Posterior cingulate gyrus (tissue), 11 donors: ENCODE measurements around the gene IL10RB.
"Not testable (repeated sequence)": the region's sequence is repeated elsewhere in the genome, so short reads cannot be mapped to it uniquely, and the experiment has no call there.

Experiments used
- DNase-seq, 10 donors: peaks; one replicate each; pipeline versions ENCODE4 v3.0.0 to v3.0.0-alpha.2; 2020 to 2021; ENCODE audit warnings: mixed read lengths in 3 of 10
- intact Hi-C: fragments of 100-400 bp; cut with DNase I; formaldehyde crosslinking; loops from one replicate; pipeline ENCODE4 v1.15.1; 2023

IL10RB gene

DNA sequence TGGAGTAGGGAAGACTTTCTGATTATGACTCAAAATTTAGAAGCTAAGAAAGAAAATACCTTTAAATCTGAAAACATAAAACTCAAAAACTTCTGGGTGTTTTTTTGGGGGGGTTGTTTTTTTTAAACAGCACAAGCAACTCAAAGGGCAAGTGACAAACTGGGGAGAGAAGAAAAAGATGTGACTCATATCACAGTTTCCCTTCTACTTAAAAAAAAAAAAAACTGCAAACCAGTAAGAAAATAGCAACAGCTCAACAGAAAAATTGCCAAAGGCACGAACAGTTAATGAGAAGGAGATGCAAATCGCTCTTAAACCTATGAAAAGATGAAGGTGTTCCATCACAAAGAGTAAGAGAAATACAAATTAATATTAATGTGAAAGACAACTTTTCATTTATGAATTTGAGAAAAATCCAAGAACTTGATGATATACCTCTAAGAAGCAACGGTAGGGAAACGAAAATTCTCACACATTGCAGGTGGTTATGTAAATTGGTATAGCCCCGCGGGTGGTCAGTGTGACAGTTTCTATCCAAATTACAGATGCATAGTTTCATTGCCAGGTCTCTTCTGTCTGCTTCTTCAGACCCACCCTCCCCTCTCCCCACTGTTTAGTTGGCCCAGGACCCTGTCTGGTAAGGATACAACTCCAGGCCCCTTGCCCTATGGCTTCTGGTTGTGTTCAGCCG, 27.5 kb upstream of the IL10RB start:
- intact Hi-C loops, result loop anchor here (10.0 kb wide), 1 partner anchor 86 kb away; the partner anchor contains the start of gene IFNAR1
- DNase-seq, result no peak

DNA sequence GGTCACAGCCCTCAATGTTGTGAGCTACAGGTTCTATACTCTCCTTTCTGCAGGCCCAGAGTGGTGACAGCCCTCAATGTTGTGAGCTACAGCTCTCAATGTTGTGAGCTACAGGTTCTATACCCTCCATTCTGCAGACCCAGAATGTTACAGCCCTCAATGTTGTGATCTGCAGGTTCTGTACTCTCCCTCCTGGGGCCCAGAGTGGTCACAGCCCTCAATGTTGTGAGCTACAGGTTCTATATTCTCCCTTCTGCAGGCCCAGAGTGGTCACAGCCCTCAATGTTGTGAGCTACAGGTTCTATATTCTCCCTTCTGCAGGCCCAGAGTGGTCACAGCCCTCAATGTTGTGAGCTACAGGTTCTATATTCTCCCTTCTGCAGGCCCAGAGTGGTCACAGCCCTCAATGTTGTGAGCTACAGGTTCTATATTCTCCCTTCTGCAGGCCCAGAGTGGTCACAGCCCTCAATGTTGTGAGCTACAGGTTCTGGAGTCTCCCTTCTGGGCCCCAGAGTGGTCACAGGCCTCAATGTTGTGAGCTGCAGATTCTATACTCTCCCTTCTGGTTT, 26.5 kb upstream of the IL10RB start:
- intact Hi-C loops, result loop anchor here (10.0 kb wide), 1 partner anchor 85 kb away; the partner anchor contains the start of gene IFNAR1
- not testable (repeated sequence) for DNase-seq

DNA sequence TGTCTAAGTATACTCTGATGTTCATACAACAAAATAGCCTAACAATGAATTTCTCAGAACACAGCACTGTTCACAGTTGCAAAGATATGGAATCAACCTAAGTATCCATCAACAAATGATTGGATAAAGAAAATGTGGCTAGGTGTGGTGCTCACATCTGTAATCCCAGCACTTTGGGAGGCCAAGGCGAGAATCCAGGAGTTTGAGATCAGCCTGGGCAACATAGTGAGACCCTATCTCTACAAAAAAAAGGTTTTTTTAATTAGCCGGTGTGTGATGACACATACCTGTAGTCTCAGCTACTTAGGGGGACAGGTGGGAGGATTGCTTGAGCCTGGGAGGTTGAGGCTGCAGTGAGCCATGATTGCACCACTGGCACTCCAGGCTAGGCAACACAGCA, 25.8 kb upstream of the IL10RB start:
- DNase-seq, result no peak
- intact Hi-C loops, result no loop called here

DNA sequence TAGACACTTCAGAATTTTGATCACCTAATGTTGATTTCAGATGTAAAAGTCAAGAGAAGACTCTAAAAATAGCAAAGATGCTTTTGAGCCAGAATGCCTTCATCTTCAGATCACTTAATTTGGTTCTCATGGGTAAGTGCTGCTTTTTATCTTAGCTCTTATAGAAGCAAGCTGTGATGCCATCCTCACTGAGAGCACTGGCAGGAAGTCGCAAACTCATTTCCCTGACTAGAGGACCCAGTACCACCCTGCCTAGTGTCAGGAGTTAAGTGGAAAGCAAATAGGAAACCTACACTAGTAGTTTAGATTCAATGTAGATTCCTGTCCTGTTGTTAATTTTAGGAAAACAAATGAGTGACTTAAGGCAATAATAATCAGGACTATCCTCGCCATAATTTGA, 24.3 kb upstream of the IL10RB start:
- no peak for DNase-seq
- intact Hi-C loops, result no loop called here

DNA sequence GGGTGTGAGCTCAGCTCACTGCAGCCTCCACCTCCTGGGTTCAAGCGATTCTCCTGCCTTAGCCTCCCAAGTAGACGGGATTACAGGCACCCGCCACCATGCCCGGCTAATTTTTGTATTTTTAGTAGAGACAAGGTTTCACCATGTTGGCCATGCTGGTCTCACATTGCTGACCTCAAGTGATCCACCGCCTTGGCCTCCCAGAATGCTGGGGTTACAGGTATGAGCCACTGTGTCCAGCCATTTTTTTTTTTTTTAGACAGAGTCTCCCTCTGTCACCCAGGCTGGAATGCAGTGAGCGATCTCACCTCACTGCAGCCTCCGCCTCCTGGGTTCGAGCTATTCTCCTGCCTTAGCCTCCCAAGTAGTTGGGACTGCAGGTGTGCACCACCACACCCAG, 23.3 kb upstream of the IL10RB start:
- DNase-seq, intact Hi-C loops: not testable (repeated sequence)

DNA sequence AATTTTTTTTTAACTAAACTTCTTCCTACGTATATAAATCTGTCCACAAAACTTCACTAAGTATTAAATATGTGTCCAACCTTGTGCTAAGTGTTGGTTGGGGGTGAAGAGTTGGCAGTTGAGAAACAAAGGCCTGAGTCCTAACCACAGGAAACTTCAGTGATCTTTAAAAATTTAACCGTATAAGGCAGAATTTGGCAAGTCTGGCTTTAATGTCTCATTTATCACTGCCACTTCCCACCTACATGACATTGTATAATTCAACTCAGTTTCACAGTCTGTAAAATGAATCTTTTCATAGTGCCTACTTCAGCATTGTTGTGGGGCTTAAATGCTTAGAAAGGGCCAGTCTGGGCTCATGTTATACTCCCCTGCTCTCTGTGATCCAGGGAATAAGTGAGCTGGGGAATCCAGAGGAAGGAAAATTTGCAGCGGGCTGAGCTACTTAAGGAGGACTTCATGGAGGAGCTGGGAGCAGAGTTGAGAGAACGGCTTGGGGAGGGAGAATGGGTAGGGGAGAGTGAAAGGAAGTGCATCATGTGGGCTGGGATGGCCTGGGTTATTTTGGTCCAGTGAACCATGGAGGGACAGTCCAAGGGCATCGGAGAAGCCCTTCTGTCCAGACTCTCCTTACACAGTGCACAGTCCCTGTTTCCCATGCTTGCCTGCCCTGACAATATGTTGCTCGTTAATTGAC, 21.9 kb upstream of the IL10RB start:
- intact Hi-C loops, result no loop called here

DNA sequence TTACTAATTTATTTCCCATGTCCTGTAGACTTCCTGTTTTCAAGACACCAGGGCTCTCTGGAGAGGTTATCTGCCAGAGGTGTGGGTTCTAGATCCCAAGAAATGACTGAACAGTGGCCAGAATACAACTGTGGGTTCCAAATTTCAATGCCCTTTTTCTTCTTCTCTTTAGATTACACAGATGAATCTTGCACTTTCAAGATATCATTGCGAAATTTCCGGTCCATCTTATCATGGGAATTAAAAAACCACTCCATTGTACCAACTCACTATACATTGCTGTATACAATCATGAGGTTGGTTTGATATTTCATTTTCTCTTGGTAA, 21.4 kb upstream of the IL10RB start:
- no peak for DNase-seq
- intact Hi-C loops, result no loop called here

More for the DNA sequence above, 21.9 kb upstream of the IL10RB start:
- no peak for DNase-seq

DNA sequence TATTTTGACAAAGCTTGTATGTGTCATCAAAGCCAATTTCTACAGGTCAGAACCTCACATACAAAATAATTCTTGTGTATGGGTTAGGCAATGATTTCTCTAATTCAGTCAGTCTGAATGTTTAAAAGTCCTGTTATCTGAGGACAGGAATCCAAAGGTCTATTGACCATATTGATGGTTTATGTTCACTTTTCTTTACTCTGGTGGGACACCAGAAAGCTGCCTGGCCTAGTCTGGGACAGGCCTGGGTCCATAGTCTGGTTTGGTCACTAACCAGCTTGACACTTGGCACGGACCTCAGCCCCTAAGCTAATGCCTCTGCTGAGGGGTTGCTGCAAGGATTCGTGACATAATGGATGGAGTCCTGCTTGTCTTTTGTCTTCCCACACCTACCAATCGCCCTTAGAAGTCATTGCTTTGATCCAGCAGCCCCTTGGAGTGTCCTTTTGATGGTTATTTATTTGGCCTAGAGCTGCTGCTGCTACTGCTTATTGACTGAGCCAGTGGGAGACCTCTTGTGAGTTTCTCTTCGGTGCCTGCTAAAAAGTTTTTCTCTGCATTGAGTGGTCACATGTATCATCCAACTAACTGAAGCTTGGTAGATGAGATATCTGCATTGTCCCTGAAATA, 20.8 kb upstream of the IL10RB start:
- no peak for DNase-seq
- intact Hi-C loops, result no loop called here

DNA sequence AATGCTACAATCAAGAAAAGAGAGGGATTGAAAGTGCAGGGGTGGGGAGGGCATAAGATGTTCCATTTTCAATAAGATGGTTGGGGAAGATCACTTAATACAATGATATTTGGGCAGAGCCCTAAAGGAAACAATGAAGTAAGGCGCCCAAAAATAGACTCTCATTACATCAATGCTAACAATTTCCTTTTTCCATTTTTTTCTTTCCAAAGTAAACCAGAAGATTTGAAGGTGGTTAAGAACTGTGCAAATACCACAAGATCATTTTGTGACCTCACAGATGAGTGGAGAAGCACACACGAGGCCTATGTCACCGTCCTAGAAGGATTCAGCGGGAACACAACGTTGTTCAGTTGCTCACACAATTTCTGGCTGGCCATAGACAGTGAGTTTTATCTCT, 19.7 kb upstream of the IL10RB start:
- no peak for DNase-seq
- intact Hi-C loops, result no loop called here

DNA sequence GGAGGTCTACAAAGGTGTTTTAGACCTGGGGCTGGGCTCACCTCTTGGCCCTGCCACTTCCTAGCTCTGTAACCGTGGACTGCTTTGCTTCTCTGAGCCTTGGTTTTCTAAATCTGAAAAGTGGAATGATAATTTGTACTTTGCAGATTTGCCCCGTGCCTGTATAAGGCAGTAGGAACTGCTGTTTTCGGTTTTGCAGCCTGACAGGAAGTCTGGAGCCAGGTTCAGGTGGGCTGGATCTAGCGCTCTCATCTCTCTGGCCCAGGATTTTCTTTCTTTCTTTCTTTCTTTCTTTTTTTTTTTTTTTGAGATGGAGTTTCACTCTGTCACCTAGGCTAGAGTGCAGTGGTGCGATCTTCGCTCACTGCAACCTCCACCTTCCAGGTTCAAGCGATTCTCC, 19.2 kb upstream of the IL10RB start:
- intact Hi-C loops, result no loop called here
- no peak for DNase-seq

DNA sequence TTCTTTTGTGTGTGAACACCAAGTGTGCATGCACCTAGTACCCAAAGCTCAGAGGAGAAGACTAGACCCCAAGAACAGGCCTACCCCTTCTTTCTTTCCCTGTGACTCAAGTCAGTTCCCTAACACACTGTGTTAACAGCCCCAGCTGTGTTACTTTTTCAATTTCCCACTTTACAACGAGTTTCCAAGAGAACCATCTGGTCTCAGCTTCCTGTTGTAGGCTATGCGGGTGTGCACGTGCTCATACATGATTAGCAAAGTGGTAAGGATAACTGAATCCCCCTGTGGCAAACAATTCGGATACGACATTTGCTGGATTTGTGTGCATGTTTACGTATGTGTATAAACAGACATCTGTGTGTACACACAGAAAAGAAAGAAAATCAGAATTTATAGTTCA, 18.6 kb upstream of the IL10RB start:
- intact Hi-C loops, result no loop called here
- DNase-seq, result no peak

DNA sequence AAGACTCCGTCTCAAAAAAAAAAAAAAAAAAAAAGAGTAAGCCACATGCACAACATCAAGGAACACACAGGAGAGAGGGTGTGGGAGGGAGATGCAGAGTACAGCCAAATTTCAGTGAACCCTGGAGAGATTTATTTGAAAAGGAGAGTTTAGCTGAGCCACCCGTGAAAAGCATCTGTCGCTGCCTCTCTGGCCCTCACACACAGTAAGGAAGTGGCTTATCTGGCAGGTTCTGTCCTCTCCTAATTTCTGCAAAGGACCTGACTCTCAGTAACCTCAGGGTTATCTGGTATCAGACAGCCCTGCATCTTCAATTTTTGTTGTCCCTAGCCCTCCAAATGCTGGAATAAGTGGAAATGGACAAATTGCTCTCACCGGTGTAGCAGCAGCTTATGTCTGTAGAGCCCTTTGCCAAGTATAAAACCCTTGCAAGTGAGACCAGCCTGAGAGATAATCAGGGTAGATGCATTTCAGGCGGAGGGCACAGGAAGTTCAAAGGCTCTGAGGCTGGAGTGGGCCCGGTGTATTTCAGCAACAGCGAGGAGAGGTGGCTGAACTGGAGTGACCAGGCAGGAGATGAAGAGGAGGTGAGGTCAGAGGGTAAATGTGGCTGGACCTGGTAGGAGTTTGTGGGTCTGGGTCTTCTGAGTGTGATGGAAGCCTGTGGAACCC, 16.7 kb upstream of the IL10RB start:
- intact Hi-C loops, result no loop called here

DNA sequence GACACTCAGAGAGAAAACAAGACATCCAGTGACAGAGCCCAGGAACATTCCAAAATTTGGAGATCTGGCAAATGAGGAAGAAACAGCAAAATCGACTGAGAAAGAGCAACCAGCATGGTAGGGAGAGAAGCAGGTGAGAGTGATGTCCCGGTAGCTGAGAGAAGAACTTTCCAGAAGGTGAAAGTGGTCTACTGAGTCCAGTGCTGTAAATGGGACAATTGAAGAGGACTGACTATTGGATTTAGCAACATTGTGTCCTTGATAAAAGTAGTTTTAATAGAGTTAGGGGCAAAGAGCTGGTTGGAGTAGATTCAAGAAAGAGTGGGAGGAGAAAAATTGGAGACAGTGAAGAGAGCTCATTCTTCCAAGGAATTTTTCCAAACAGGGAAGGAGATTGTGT, 15.0 kb upstream of the IL10RB start:
- no peak for DNase-seq
- intact Hi-C loops, result no loop called here

More for the DNA sequence above, 16.7 kb upstream of the IL10RB start:
- no peak for DNase-seq

DNA sequence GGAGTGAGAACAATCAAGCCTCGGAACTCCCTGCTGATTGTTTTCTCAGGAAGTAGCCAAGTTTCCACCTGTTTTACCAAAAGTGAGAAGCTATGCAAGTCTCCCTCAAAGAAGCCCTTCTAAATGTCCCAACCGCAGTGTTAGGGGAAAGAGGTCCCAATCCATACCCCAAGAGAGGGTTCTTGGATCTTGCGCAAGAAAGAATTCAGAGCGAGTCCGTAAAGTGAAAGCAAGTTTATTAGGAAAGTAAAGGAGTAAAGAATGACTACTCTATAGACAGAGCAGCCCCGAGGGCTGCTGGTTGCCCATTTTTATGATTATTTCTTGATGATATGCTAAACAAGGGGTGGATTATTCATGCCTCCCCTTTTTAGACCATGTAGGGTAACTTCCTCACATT, 12.8 kb upstream of the IL10RB start:
- DNase-seq, intact Hi-C loops: not testable (repeated sequence)

DNA sequence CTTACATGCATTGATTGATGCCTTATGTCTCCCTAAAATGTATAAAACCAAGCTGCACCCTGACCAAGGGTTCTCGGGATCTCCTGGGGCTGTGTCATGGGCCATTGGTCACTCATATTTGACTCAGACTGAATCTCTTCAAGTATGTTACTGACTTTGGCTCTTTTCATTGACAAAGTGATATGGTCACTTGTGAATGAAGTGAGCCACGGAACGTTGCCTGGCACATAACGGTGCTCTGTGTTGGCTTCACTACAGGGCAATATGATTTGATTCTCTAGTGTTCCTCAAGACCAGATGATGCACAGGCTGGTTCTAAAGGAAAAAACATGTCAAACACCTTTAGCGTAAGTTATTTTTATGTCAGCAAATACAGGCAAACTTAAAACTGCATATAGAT, 11.4 kb upstream of the IL10RB start:
- no peak for DNase-seq
- intact Hi-C loops, result no loop called here

DNA sequence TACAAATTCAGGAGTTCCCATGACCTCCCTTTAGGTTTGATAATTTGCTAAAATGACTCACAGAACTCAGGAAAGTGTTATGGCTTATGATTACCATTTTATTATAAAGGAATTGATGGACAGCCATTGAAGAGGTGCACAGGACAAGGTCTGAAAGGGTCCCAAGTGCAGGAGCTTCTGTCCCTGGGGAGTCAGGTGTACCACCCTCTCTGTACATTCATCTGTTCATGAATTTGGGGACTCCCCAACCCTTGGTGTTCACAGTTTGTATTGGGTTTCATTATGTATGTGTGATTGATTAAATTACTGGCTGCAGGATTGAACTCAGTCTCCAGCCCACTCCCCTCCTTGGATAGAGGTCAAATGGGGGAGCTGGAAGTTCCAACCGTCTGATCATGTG, 10.8 kb upstream of the IL10RB start:
- intact Hi-C loops, result no loop called here

DNA sequence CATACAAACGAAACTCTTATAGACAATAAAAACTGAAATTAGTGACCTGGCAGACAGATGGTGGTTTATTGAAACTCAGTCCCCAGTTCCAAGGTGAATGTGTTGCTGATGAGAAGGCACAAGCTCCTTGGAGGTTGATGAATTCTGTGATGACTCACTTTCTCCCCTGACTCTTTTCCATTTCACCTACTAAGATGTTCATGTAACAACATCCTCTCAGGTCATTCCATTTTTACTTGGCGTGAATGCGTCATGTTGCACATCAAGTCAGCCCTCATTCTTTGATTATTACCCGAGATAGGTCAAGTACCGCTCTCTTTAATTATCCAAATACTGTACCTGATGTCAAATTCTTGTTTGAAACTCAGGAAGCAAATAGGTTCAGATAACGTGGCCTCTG, 10.1 kb upstream of the IL10RB start:
- no peak for DNase-seq
- intact Hi-C loops, result no loop called here

More for the DNA sequence above, 10.8 kb upstream of the IL10RB start:
- no peak for DNase-seq

DNA sequence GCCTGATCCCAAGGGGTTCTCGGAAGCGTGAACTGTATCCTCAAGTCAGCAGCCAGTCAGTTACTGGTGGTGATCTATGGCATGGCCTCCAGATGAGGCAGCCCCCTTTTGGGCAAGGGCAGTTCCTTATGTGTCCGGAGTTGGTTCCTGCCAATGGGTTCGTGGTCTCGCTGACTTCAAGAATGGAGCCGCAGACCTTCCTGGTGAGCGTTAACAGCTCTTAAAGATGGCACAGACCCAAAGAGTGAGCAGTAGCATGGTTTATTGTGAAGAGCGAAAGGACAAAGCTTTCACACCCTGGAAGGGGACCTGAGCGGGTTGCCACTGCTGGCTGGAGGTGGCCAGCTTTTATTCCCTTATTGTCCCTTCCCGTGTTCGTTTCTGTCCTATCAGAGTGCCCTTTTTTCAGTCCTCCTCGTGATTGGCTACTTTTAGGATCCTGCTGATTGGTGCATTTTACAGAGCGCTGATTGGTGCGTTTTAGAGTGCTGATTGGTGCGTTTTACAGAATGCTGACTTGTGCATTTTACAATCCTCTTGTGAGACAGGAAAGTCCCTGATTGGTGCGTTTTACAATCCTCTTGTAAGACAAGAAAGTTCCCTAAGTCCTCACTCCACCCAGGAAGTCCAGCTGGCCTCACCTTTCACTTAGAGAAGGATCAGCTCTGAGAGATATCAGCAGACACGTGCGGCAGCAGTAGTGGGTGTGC, 8.9 kb upstream of the IL10RB start:
- intact Hi-C loops, result no loop called here
- DNase-seq, result peak in 1 of 10 donors; percentile 25

DNA sequence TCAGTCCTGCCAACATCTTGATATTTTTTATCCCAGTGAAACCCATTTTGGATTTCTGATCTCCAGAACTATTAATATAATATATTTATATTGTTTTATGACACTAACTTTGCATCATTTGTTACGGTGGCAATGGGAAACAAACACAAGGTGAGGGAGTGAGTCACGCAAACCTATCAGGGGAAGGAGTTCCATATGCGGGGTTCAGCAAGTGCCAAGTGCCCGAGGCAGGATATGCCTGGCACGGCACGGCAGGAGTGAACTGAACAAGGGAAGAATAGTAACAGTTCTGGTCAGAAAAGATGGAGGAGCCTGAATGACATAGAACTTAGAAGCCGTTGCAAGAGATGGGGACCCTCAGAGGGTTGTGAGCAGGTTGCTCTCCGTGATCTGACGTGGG, 7.7 kb upstream of the IL10RB start:
- peak in 1 of 10 donors; percentile 65 for DNase-seq

DNA sequence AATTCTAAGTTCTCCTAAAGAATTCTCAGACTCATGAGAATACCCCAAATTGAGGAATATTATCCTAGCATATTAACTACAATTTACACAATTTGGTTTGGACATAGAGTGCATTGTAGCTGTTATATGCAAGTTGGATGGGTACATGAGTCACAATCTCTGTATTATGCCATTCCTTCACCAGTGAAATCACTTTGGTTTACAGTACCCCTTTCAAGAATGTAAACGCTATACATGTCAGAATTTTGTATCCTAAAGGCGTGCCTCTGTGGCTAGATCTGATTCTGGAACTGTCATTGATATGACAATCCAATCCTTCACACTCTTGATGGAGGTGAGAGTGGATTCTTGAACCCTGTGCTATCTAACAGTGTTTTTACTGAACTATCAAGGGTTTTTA, 6.7 kb upstream of the IL10RB start:
- no peak for DNase-seq
- intact Hi-C loops, result no loop called here

More for the DNA sequence above, 7.7 kb upstream of the IL10RB start:
- intact Hi-C loops, result no loop called here
